Measurements from ENCODE around the gene TXN2. TPM values are rescaled to one million over a fixed set of nuclear protein-coding genes. Genes with fewer than 3 reads are reported as not detected.
A peak's percentile ranks its signal among the peaks of the same experiment; 100 is the strongest.

The TXN2 gene
- total RNA-seq, 1 experiment from 2014 or later: 87.0 TPM

DNA sequence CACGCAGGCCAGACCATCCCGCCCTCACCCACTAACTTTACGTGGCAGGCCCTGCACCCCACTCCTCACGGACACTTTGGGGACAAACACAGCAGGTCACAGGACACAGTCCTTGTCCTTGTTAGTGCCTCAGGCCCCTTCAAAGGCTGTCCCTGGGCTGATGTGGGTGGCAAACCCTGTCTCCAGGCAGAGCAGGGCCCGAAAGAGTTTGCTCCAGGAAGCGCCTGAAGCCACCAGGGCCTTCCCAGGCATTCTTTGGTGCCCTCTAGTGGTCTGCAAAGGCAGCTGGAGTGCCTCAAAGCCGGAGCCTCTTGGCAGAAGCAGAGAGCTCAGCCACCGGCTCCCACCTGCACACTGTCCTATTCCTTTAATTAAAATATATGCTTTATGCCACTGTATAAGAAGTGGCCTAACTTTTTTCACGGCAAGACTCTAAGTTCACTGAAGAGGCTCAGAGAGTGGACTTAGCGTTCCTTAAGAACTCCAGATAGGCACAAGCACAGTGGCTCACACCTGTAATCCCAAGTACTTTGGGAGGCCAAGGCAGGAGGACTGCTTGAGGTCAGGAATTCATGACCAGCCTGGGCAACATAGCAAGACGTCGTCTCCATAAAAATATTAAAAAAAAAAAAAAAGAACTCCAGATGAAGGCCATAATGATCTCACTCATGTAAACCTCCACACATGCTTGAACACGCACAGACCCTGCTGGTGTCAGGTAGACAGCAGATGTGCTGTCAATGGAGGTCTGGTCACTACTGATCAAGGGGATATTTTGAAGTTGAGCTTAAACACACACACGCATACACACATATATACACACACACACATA, 11.1 kb downstream of the TXN2 start:
- H2AFZ ChIP-seq (ENCODE audit: low read depth, low read length, poor library complexity, severe bottlenecking): no peak overlapping the region
- H3K9me2 ChIP-seq (ENCODE audit: insufficient read depth): no peaks in the 10 kb centered on the region
- RAD21 ChIA-PET (ENCODE audit: low non-redundant PET in 1 of 2, low total read pairs in 2 of 2, uncharacterized antibody in 2 of 2, unreplicated experiment in 2 of 2): interaction anchor here (0.5 to 4.2 kb wide), 11 partner anchors 31 to 248 kb away, joined by 3 to 16 read pairs (median 3); partner anchors contain the start of gene MYH9 (in 1 of the 2)
- TF ChIP-seq, protein P1, sequence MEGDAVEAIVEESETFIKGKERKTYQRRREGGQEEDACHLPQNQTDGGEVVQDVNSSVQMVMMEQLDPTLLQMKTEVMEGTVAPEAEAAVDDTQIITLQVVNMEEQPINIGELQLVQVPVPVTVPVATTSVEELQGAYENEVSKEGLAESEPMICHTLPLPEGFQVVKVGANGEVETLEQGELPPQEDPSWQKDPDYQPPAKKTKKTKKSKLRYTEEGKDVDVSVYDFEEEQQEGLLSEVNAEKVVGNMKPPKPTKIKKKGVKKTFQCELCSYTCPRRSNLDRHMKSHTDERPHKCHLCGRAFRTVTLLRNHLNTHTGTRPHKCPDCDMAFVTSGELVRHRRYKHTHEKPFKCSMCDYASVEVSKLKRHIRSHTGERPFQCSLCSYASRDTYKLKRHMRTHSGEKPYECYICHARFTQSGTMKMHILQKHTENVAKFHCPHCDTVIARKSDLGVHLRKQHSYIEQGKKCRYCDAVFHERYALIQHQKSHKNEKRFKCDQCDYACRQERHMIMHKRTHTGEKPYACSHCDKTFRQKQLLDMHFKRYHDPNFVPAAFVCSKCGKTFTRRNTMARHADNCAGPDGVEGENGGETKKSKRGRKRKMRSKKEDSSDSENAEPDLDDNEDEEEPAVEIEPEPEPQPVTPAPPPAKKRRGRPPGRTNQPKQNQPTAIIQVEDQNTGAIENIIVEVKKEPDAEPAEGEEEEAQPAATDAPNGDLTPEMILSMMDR (IDR thresholded peaks at IDR 0.05 in 2 of 3, conservative IDR thresholded peaks at IDR 0.05 in 1 of 3; ENCODE audit: borderline replicate concordance in 1 of 3, insufficient read depth in 1 of 3, low read depth in 2 of 3, low read length in 2 of 3): peak; percentile 85 to 96 (median 94)
- TF ChIP-seq YY1 (IDR thresholded peaks at IDR 0.05; ENCODE audit: extremely low read depth, insufficient replicate concordance, low read depth, low read length) (no peak), RAD21 (IDR thresholded peaks at IDR 0.05; ENCODE audit: low read depth) (peak; percentile 98)
- no TSS peak for BruUV-seq (replicated peaks)
- no peaks in the 10 kb centered on the region for H4K20me1 ChIP-seq (ENCODE audit: insufficient read depth)
- H3K27me3 ChIP-seq (ENCODE audit: insufficient read depth, low read length): no peaks in the 10 kb centered on the region
- peak overlapping the region; percentile 33; the same call in 1 of the 2 replicates for H3K4me2 ChIP-seq (ENCODE audit: low read length)
- CTCF ChIA-PET: interaction anchor here (0.6 to 1.5 kb wide), 19 partner anchors 9 to 275 kb away, joined by 3 to 28 read pairs (median 4); partner anchors contain the start of genes APOL2, MYH9 and TXN2
- H3K79me2 ChIP-seq (ENCODE audit: insufficient read depth, low read length): no peaks in the 10 kb centered on the region
- intact Hi-C loops (cut with micrococcal nuclease): loop anchor here (1.0 to 5.0 kb wide), 2 partner anchors 98 to 169 kb away; no protein-coding TSS in a partner anchor
- POLR2A ChIA-PET: interaction anchor here (0.7 to 1.6 kb wide), 3 partner anchors 10 to 83 kb away, joined by 4 read pairs; partner anchors contain the start of gene MYH9
- H3K36me3 ChIP-seq (ENCODE audit: control insufficient read depth in 1 of 2, insufficient read depth in 2 of 2, low read length in 2 of 2): peaks cover 10 to 19% of the 10 kb centered on the region in 2 experiments
- H3K9ac ChIP-seq (ENCODE audit: low read length): 0 out of 2 replicates have a peak overlapping the region, but pooled peaks have one; percentile 17
- peaks cover 45 to 51% of the 10 kb centered on the region in 2 experiments for H3K4me1 ChIP-seq (ENCODE audit: control insufficient read depth in 1 of 2, insufficient read depth in 2 of 2, low read length in 2 of 2)
- DNase-seq (ENCODE audit: low read depth, low spot score) (peak; percentile 60), ATAC-seq (peak; percentile 55)
- H3K4me3 ChIP-seq (replicated peaks in 1 of 2; ENCODE audit: low read depth in 1 of 2, low read length in 2 of 2): no peak overlapping the region
- no peaks in the 10 kb centered on the region for H3K9me3 ChIP-seq (ENCODE audit: control insufficient read depth in 1 of 2, insufficient read depth in 1 of 2, low read depth in 1 of 2, low read length in 2 of 2)
- peak overlapping the region; percentile 31; the same call in 1 of the 2 replicates for H3K27ac ChIP-seq (ENCODE audit: low read depth, low read length)
